CD14-positive monocyte (primary cell): ENCODE data around the gene NGDN. TPM values are rescaled to one million over a fixed set of nuclear protein-coding genes. Genes with fewer than 3 reads are reported as not detected.
A peak's percentile ranks its signal among the peaks of the same experiment; 100 is the strongest.

Source experiments
- DNase-seq, 3 donors: peaks; one replicate each; pipeline ENCODE4 v3.0.0-alpha.2; 2011 to 2022
- H2AFZ ChIP-seq: 2 replicates; pipeline ENCODE4 v1.6.0; 2012; ENCODE audit warnings: mild to moderate bottlenecking, low read depth, low read length, inconsistent platforms; ENCODE audit not compliant: insufficient read depth, poor library complexity, severe bottlenecking
- H3K27ac ChIP-seq, 2 donors: 1 replicate in 1 of 2; 2 replicates in 1 of 2; pipeline ENCODE4 v1.5.1; 2012 to 2013; ENCODE audit warnings: low read length in 2 of 2, control low read depth in 1 of 2, inconsistent platforms in 1 of 2, low read depth in 1 of 2, mild to moderate bottlenecking in 1 of 2
- H3K27me3 ChIP-seq, 2 donors: one replicate each; pipeline versions ENCODE4 v1.6.0 to v1.6.1; 2011 to 2013; ENCODE audit warnings: low read length in 2 of 2; ENCODE audit not compliant: control insufficient read depth in 2 of 2, insufficient read depth in 2 of 2
- H3K36me3 ChIP-seq, 2 donors: replicated peaks in 1 of 2; 1 replicate in 1 of 2; 2 replicates in 1 of 2; pipeline versions ENCODE4 v1.5.1 to v1.6.1; 2012 to 2013; ENCODE audit warnings: low read length in 2 of 2, control low read depth in 1 of 2, inconsistent platforms in 1 of 2, mild to moderate bottlenecking in 1 of 2; ENCODE audit not compliant: insufficient read depth in 2 of 2, control insufficient read depth in 1 of 2
- H3K4me1 ChIP-seq, 2 donors: 1 replicate in 1 of 2; 2 replicates in 1 of 2; pipeline versions ENCODE4 v1.5.1 to v1.6.1; 2012 to 2013; ENCODE audit warnings: low read length in 2 of 2, control low read depth in 1 of 2, inconsistent platforms in 1 of 2, mild to moderate bottlenecking in 1 of 2, moderate library complexity in 1 of 2; ENCODE audit not compliant: insufficient read depth in 2 of 2, control insufficient read depth in 1 of 2
- H3K4me2 ChIP-seq: replicated peaks from 2 replicates; pipeline ENCODE3; 2012; ENCODE audit warnings: low read length, moderate library complexity, mild to moderate bottlenecking; ENCODE audit not compliant: poor library complexity, severe bottlenecking; ENCODE audit errors: extremely low read depth
- H3K4me3 ChIP-seq, 3 experiments: fragments of 200-600 bp in 1 of 3; sonication (generic) in 1 of 3; replicated peaks in 1 of 3; 1 replicate in 2 of 3; 2 replicates in 1 of 3; pipeline ENCODE4 v1.5.1; 2011 to 2013; ENCODE audit warnings: low read length in 3 of 3, mild to moderate bottlenecking in 3 of 3, control low read depth in 2 of 3, low read depth in 2 of 3, inconsistent platforms in 1 of 3, moderate library complexity in 1 of 3
- H3K79me2 ChIP-seq: 2 replicates; pipeline ENCODE4 v1.6.0; 2012; ENCODE audit warnings: mild to moderate bottlenecking, control low read depth, inconsistent platforms, low read length, moderate library complexity; ENCODE audit not compliant: insufficient read depth
- H3K9ac ChIP-seq: 2 replicates; pipeline ENCODE4 v1.6.0; 2017; ENCODE audit warnings: low read length, mild to moderate bottlenecking; ENCODE audit not compliant: insufficient read depth, poor library complexity, severe bottlenecking
- H3K9me3 ChIP-seq, 2 donors: replicated peaks in 1 of 2; 1 replicate in 1 of 2; 2 replicates in 1 of 2; pipeline versions ENCODE4 v1.5.1 to v1.6.1; 2012 to 2013; ENCODE audit warnings: low read length in 2 of 2, control low read depth in 1 of 2; ENCODE audit not compliant: control insufficient read depth in 1 of 2, insufficient read depth in 1 of 2
- H4K20me1 ChIP-seq: 2 replicates; pipeline ENCODE4 v1.6.0; 2012; ENCODE audit warnings: mild to moderate bottlenecking, low read length, control low read depth, moderate library complexity; ENCODE audit not compliant: insufficient read depth
- H3K27ac Mint-ChIP-seq, 7 donors: one replicate each; pipeline ENCODE4 v1.8.0; 2020; ENCODE audit warnings: mild to moderate bottlenecking in 7 of 7, mixed read lengths in 7 of 7, moderate library complexity in 6 of 7, inconsistent platforms in 2 of 7
- H3K27me3 Mint-ChIP-seq, 3 donors: one replicate each; pipeline ENCODE4 v1.8.0; 2021 to 2022; ENCODE audit warnings: low read depth in 3 of 3, mild to moderate bottlenecking in 3 of 3, mixed read lengths in 3 of 3, moderate library complexity in 3 of 3, inconsistent platforms in 1 of 3
- H3K36me3 Mint-ChIP-seq, 2 donors: one replicate each; pipeline ENCODE4 v1.8.0; 2020; ENCODE audit warnings: mixed read lengths in 2 of 2, inconsistent platforms in 1 of 2, mild to moderate bottlenecking in 1 of 2
- H3K4me1 Mint-ChIP-seq: one replicate; pipeline ENCODE4 v1.8.0; 2020; ENCODE audit warnings: mild to moderate bottlenecking, mixed read lengths
- H3K4me3 Mint-ChIP-seq, 2 donors: one replicate each; pipeline ENCODE4 v1.8.0; 2020; ENCODE audit warnings: mild to moderate bottlenecking in 2 of 2, mixed read lengths in 2 of 2, moderate library complexity in 1 of 2
- H3K9me3 Mint-ChIP-seq, 7 donors: one replicate each; pipeline ENCODE4 v1.8.0; 2020 to 2022; ENCODE audit warnings: mixed read lengths in 7 of 7, mild to moderate bottlenecking in 6 of 7, moderate library complexity in 6 of 7, inconsistent platforms in 2 of 7
- WGBS: methylation state at CpG from one replicate; pipeline ENCODE4 v1.1.5; 2013; ENCODE audit warnings: missing lambda C conversion rate; ENCODE audit not compliant: insufficient coverage; 5-methylcytosine and 5-hydroxymethylcytosine counted together
- intact Hi-C, 2 donors: fragments of 100-400 bp; cut with micrococcal nuclease; formaldehyde crosslinking; loops; one replicate each; pipeline versions ENCODE4 v1.15.0 to v1.15.1; 2023
- polyA plus RNA-seq, 3 donors: library from polyadenylated mRNA; depleted of rRNA in 1 of 3; unstranded in 2 of 3; stranded (reverse) in 1 of 3; fragments of 300-500 nt in 2 of 3; fragments of >200 nt in 1 of 3; fragmentation: Illumina TruSeq in 2 of 3; gene quantifications; 1 replicate in 2 of 3; 2 replicates in 1 of 3; pipeline ENCODE4 v1.2.3, GENCODE V29; 2012 to 2021
- TF ChIP-seq, protein P1 (sequence below): fragments of 200-600 bp; IDR thresholded peaks from one replicate; pipeline ENCODE4 v1.8.0; 2022; ENCODE audit warnings: antibody characterized with exemption, mild to moderate bottlenecking

The NGDN gene
- polyA plus RNA-seq, 3 donors: 22.7 to 44.5 (median 26.8) TPM

DNA sequence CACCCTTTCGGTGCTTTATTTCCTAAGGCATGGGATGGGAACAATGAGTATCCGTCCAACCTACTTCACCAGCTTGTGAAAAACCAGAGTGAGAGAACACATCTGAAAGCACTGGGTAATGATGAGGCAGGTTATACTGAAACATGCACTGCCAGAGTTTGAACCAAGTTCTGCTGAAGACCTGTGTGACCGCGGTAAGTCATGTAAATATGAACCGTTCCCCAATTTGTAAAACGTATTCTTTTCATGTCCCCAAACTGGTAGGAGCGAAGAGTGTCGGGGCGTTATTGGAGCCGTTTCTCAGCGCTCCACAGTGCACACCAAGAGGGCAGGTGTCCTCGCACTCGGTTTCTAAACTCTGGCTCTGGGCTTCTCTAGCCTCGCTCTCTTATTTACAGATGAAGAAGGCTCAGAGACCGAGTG is 788 bp upstream of the NGDN start:
- Histone ChIP-seq H3K4me1 (peaks cover 7 to 13% of the 10 kb centered on the region in 2 donors), H4K20me1 (no peaks in the 10 kb centered on the region), H3K9ac (no peak overlapping the region), H2AFZ (peak overlapping the region; percentile 91), H3K27me3 (no peaks in the 10 kb centered on the region), H3K4me3 (peak overlapping the region; percentile 46 to 82 (median 71)), H3K79me2 (peaks cover 16% of the 10 kb centered on the region), H3K4me2 (peak overlapping the region; percentile 67), H3K36me3 (peaks cover 20 to 32% of the 10 kb centered on the region in 2 donors), H3K9me3 (no peaks in the 10 kb centered on the region), H3K27ac (peak overlapping the region; percentile 83 to 92)
- H3K9me3 Mint-ChIP-seq: peaks cover 0 to 3% (median 0%) of the 10 kb centered on the region in 7 donors
- TF ChIP-seq, protein P1, sequence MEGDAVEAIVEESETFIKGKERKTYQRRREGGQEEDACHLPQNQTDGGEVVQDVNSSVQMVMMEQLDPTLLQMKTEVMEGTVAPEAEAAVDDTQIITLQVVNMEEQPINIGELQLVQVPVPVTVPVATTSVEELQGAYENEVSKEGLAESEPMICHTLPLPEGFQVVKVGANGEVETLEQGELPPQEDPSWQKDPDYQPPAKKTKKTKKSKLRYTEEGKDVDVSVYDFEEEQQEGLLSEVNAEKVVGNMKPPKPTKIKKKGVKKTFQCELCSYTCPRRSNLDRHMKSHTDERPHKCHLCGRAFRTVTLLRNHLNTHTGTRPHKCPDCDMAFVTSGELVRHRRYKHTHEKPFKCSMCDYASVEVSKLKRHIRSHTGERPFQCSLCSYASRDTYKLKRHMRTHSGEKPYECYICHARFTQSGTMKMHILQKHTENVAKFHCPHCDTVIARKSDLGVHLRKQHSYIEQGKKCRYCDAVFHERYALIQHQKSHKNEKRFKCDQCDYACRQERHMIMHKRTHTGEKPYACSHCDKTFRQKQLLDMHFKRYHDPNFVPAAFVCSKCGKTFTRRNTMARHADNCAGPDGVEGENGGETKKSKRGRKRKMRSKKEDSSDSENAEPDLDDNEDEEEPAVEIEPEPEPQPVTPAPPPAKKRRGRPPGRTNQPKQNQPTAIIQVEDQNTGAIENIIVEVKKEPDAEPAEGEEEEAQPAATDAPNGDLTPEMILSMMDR: no peak
- peaks cover 3% of the 10 kb centered on the region for H3K4me1 Mint-ChIP-seq
- peaks cover 0 to 3% (median 1%) of the 10 kb centered on the region in 3 donors for H3K27me3 Mint-ChIP-seq
- intact Hi-C loops: loop anchor here in 1 of 2 donors (10.0 kb wide), 1 partner anchor 144 kb away; the partner anchor contains the start of gene PABPN1
- WGBS: 85% methylated on average over 13 of the region's 15 CpGs
- H3K36me3 Mint-ChIP-seq: peaks cover 25 to 32% of the 10 kb centered on the region in 2 donors
- H3K4me3 Mint-ChIP-seq: no peak overlapping the region
- no peak overlapping the region for H3K27ac Mint-ChIP-seq
- no peak for DNase-seq

DNA sequence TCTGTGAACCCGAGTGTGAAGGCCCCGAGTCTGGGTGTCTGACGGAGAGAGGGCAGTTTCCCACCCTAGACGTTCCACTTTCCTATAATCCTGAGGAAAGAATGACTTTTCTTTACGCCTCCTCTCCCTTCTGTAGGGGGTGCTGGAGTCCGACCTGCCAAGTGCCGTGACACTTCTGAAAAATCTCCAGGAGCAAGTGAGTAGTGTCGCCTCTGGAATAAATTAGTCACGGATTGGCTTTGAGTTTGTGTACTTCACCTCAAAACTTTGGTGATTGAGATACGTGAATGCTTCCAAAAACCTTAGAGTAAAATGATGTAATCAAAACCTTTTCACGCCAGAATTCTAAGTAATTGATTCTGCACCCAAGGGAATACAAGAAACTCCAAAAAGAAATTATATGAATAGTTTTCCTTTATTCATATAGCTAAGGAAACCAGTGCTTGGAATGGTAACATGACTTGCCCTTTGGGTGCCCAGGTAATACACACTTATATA is 452 bp downstream of the NGDN start:
- peaks cover 0 to 3% (median 1%) of the 10 kb centered on the region in 3 donors for H3K27me3 Mint-ChIP-seq
- H3K4me3 ChIP-seq: peak overlapping the region; percentile 71 to 82 (median 81)
- no peak overlapping the region for H3K27ac Mint-ChIP-seq
- peak overlapping the region; percentile 83 to 92 for H3K27ac ChIP-seq
- peak overlapping the region; percentile 81 for H3K4me2 ChIP-seq
- intact Hi-C loops: loop anchor here in 1 of 2 donors (10.0 kb wide), 1 partner anchor 145 kb away; the partner anchor contains the start of gene PABPN1
- peak overlapping the region; percentile 74 for H3K9ac ChIP-seq
- peaks cover 31 to 44% of the 10 kb centered on the region in 2 donors for H3K36me3 ChIP-seq
- H3K36me3 Mint-ChIP-seq: peaks cover 36 to 43% of the 10 kb centered on the region in 2 donors
- no peaks in the 10 kb centered on the region for H3K9me3 ChIP-seq
- H3K4me3 Mint-ChIP-seq: no peak overlapping the region
- no CpG with 5 or more reads among the region's 11 CpGs for WGBS
- DNase-seq: peak in 1 of 3 donors; percentile 30
- H3K4me1 ChIP-seq: peaks cover 7 to 13% of the 10 kb centered on the region in 2 donors
- TF ChIP-seq, protein P1: no peak
- H3K79me2 ChIP-seq: peaks cover 16% of the 10 kb centered on the region
- no peaks in the 10 kb centered on the region for H3K27me3 ChIP-seq
- H3K9me3 Mint-ChIP-seq: peaks cover 0 to 3% (median 0%) of the 10 kb centered on the region in 7 donors
- peaks cover 3% of the 10 kb centered on the region for H3K4me1 Mint-ChIP-seq
- H4K20me1 ChIP-seq: no peaks in the 10 kb centered on the region
- peak overlapping the region; percentile 80 for H2AFZ ChIP-seq
